IPS-20b (cell line): ENCODE data around the gene UCK2.

Experiments used
- H3K27ac ChIP-seq: one replicate; pipeline ENCODE4 v1.5.1; 2013; ENCODE audit warnings: low read length
- H3K27me3 ChIP-seq: 2 replicates; pipeline ENCODE4 v1.6.1; 2013; ENCODE audit warnings: mild to moderate bottlenecking, low read length, inconsistent platforms; ENCODE audit not compliant: insufficient read depth
- H3K36me3 ChIP-seq: 2 replicates; pipeline ENCODE4 v1.6.1; 2013; ENCODE audit warnings: low read depth, mild to moderate bottlenecking, inconsistent platforms, low read length, moderate library complexity; ENCODE audit not compliant: insufficient read depth
- H3K4me1 ChIP-seq: 2 replicates; pipeline ENCODE4 v1.6.1; 2013; ENCODE audit warnings: mild to moderate bottlenecking, control low read depth, inconsistent platforms, low read length, moderate library complexity; ENCODE audit not compliant: insufficient read depth
- H3K4me3 ChIP-seq: 2 replicates; pipeline ENCODE4 v1.5.1; 2013; ENCODE audit warnings: mild to moderate bottlenecking, low read length, inconsistent platforms
- H3K9ac ChIP-seq: 2 replicates; pipeline ENCODE4 v1.6.1; 2013; ENCODE audit warnings: low read depth, mild to moderate bottlenecking, inconsistent platforms, low read length, moderate library complexity
- H3K9me3 ChIP-seq: 2 replicates; pipeline ENCODE4 v1.6.1; 2013; ENCODE audit warnings: mild to moderate bottlenecking, low read depth, low read length, inconsistent platforms; ENCODE audit not compliant: insufficient read depth

The UCK2 gene

GRCh38 chr1:165875171-165875570 is 47.8 kb downstream of the UCK2 start:
- peaks cover 11% of the 10 kb centered on the region; the same call in 1 of the 2 replicates for H3K9me3 ChIP-seq
- H3K27me3 ChIP-seq, result no peaks in the 10 kb centered on the region
- no peak overlapping the region for H3K4me3 ChIP-seq
- no peak overlapping the region for H3K9ac ChIP-seq
- no peak overlapping the region for H3K27ac ChIP-seq
- H3K36me3 ChIP-seq, result peaks cover 12% of the 10 kb centered on the region; the same call in 1 of the 2 replicates
- H3K4me1 ChIP-seq, result peaks cover 14% of the 10 kb centered on the region; the same call in 1 of the 2 replicates

- Histone ChIP-seq H3K27ac (no peak overlapping the region), H3K4me1 (peaks cover 14% of the 10 kb centered on the region; the same call in 1 of the 2 replicates), H3K9ac (no peak overlapping the region), H3K27me3 (no peaks in the 10 kb centered on the region), H3K9me3 (peaks cover 11% of the 10 kb centered on the region; the same call in 1 of the 2 replicates), H3K4me3 (no peak overlapping the region), H3K36me3 (peaks cover 12% of the 10 kb centered on the region; the same call in 1 of the 2 replicates)
Measured at GRCh38 chr1:165875604-165876003, 48.2 kb downstream of the UCK2 start.

- Histone ChIP-seq H3K9ac (no peak overlapping the region), H3K4me3 (no peak overlapping the region), H3K27ac (no peak overlapping the region), H3K9me3 (peaks cover 11% of the 10 kb centered on the region; the same call in 1 of the 2 replicates), H3K27me3 (no peaks in the 10 kb centered on the region), H3K36me3 (peaks cover 12% of the 10 kb centered on the region; the same call in 1 of the 2 replicates), H3K4me1 (peaks cover 14% of the 10 kb centered on the region; the same call in 1 of the 2 replicates)
Measured at GRCh38 chr1:165876121-165876520, 48.7 kb downstream of the UCK2 start.

GRCh38 chr1:165877411-165877810 is 50.0 kb downstream of the UCK2 start:
- H3K4me3 ChIP-seq, result no peak overlapping the region
- H3K9me3 ChIP-seq, result peaks cover 11% of the 10 kb centered on the region; the same call in 1 of the 2 replicates

GRCh38 chr1:165877940-165878556 is 50.6 kb downstream of the UCK2 start:
- Histone ChIP-seq H3K9ac (no peak overlapping the region), H3K4me1 (peaks cover 11% of the 10 kb centered on the region; the same call in 1 of the 2 replicates), H3K9me3 (peaks cover 11% of the 10 kb centered on the region; the same call in 1 of the 2 replicates), H3K36me3 (peaks cover 12% of the 10 kb centered on the region; the same call in 1 of the 2 replicates), H3K27me3 (no peaks in the 10 kb centered on the region), H3K4me3 (no peak overlapping the region), H3K27ac (no peak overlapping the region)

More at GRCh38 chr1:165877411-165877810, 50.0 kb downstream of the UCK2 start:
- Histone ChIP-seq H3K9ac (no peak overlapping the region), H3K27me3 (no peaks in the 10 kb centered on the region), H3K4me1 (peaks cover 12% of the 10 kb centered on the region; the same call in 1 of the 2 replicates), H3K27ac (no peak overlapping the region), H3K36me3 (peaks cover 12% of the 10 kb centered on the region; the same call in 1 of the 2 replicates)

- no peak overlapping the region for H3K27ac ChIP-seq
- H3K27me3 ChIP-seq, result no peaks in the 10 kb centered on the region
- H3K9me3 ChIP-seq, result peaks cover 11% of the 10 kb centered on the region; the same call in 1 of the 2 replicates
- H3K4me3 ChIP-seq, result no peak overlapping the region
- no peak overlapping the region for H3K9ac ChIP-seq
- peaks cover 16% of the 10 kb centered on the region; the same call in 1 of the 2 replicates for H3K4me1 ChIP-seq
- peaks cover 12% of the 10 kb centered on the region; the same call in 1 of the 2 replicates for H3K36me3 ChIP-seq
Measured at GRCh38 chr1:165879946-165880345, 52.5 kb downstream of the UCK2 start.

GRCh38 chr1:165880993-165881392 is 53.6 kb downstream of the UCK2 start:
- Histone ChIP-seq H3K4me3 (no peak overlapping the region), H3K9ac (no peak overlapping the region), H3K9me3 (peaks cover 11% of the 10 kb centered on the region; the same call in 1 of the 2 replicates), H3K27ac (no peak overlapping the region), H3K4me1 (peaks cover 21% of the 10 kb centered on the region; the same call in 1 of the 2 replicates), H3K27me3 (no peaks in the 10 kb centered on the region), H3K36me3 (peaks cover 12% of the 10 kb centered on the region; the same call in 1 of the 2 replicates)

GRCh38 chr1:165882168-165882837 is 54.9 kb downstream of the UCK2 start:
- no peak overlapping the region for H3K4me3 ChIP-seq
- peaks cover 21% of the 10 kb centered on the region; the same call in 1 of the 2 replicates for H3K4me1 ChIP-seq
- H3K9ac ChIP-seq, result no peak overlapping the region
- H3K27ac ChIP-seq, result no peak overlapping the region
- no peaks in the 10 kb centered on the region for H3K27me3 ChIP-seq
- peaks cover 6% of the 10 kb centered on the region; the same call in 1 of the 2 replicates for H3K36me3 ChIP-seq
- peaks cover 3% of the 10 kb centered on the region; the same call in 1 of the 2 replicates for H3K9me3 ChIP-seq

GRCh38 chr1:165883056-165883455 is 55.6 kb downstream of the UCK2 start:
- H3K4me3 ChIP-seq, result no peak overlapping the region
- no peak overlapping the region for H3K27ac ChIP-seq
- H3K9ac ChIP-seq, result no peak overlapping the region
- H3K27me3 ChIP-seq, result no peaks in the 10 kb centered on the region
- H3K36me3 ChIP-seq, result 0 out of 2 replicates have a peak, but pooled peaks cover 4% of the 10 kb centered on the region
- no peaks in the 10 kb centered on the region for H3K9me3 ChIP-seq
- peaks cover 21% of the 10 kb centered on the region; the same call in 1 of the 2 replicates for H3K4me1 ChIP-seq

GRCh38 chr1:165884009-165884689 is 56.7 kb downstream of the UCK2 start:
- peaks cover 21% of the 10 kb centered on the region; the same call in 1 of the 2 replicates for H3K4me1 ChIP-seq
- 0 out of 2 replicates have a peak, but pooled peaks cover 4% of the 10 kb centered on the region for H3K36me3 ChIP-seq
- H3K4me3 ChIP-seq, result no peak overlapping the region
- no peaks in the 10 kb centered on the region for H3K27me3 ChIP-seq
- peak overlapping the region; percentile 20; the same call in 1 of the 2 replicates for H3K9ac ChIP-seq
- no peaks in the 10 kb centered on the region for H3K9me3 ChIP-seq
- H3K27ac ChIP-seq, result no peak overlapping the region

- peaks cover 21% of the 10 kb centered on the region; the same call in 1 of the 2 replicates for H3K4me1 ChIP-seq
- no peaks in the 10 kb centered on the region for H3K9me3 ChIP-seq
- H3K9ac ChIP-seq, result no peak overlapping the region
Measured at GRCh38 chr1:165884690-165885304, 57.4 kb downstream of the UCK2 start.

More at GRCh38 chr1:165884690-165885304, 57.4 kb downstream of the UCK2 start:
- H3K36me3 ChIP-seq, result peaks cover 6% of the 10 kb centered on the region; the same call in 1 of the 2 replicates
- peak overlapping the region; percentile 22 for H3K27ac ChIP-seq
- H3K27me3 ChIP-seq, result no peaks in the 10 kb centered on the region
- no peak overlapping the region for H3K4me3 ChIP-seq
